SK-N-SH (cell line): ENCODE measurements around the gene SDHAF3. TPM values are rescaled to one million over a fixed set of nuclear protein-coding genes. Genes with fewer than 3 reads are reported as not detected.

Experiments used
- CTCF ChIA-PET: fragments of 300-600, 350-600 bp; formaldehyde crosslinking; extraction: SDS; loops from one replicate; lab custom pipeline; 2021; lab: Yijun Ruan, JAX
- POLR2A ChIA-PET: fragments of 350-600 bp; sonication (Branson Sonifier 250); formaldehyde crosslinking; extraction: SDS; loops from one replicate; lab custom pipeline; 2020; ENCODE audit warnings: antibody characterized with exemption, inconsistent platforms; lab: Yijun Ruan, JAX
- DNase-seq: peaks from one replicate; pipeline ENCODE4 v3.0.0; 2012
- H2AFZ ChIP-seq: fragments of 200-600 bp; sonication (generic); 2 replicates; pipeline ENCODE4 v1.8.1; 2016; ENCODE audit warnings: antibody characterized with exemption, mild to moderate bottlenecking, low read depth
- H3F3A ChIP-seq: fragments of 200-600 bp; sonication (generic); replicated peaks from 2 replicates; pipeline ENCODE3; 2016; ENCODE audit warnings: antibody characterized with exemption, mild to moderate bottlenecking; ENCODE audit not compliant: insufficient read depth
- H3K27ac ChIP-seq, 2 experiments: fragments of 200-500 bp in 1 of 2; fragments of 200-600 bp in 1 of 2; sonication (Bioruptor generic) in 1 of 2; sonication (generic), shearing (Covaris generic) in 1 of 2; 2 replicates each; pipeline versions ENCODE4 v1.5.1 to v1.6.1; 2014 to 2016; ENCODE audit warnings: low read depth in 2 of 2, inconsistent platforms in 1 of 2, low read length in 1 of 2, mild to moderate bottlenecking in 1 of 2, mixed read lengths in 1 of 2
- H3K27me3 ChIP-seq: fragments of 200-600 bp; sonication (generic), shearing (Covaris generic); 2 replicates; pipeline ENCODE4 v1.6.1; 2016; ENCODE audit warnings: mixed run types; ENCODE audit not compliant: insufficient read depth
- H3K36me3 ChIP-seq, 2 experiments: fragments of 200-500 bp in 1 of 2; fragments of 200-600 bp in 1 of 2; sonication (Bioruptor generic) in 1 of 2; sonication (generic) in 1 of 2; replicated peaks in 1 of 2; 2 replicates each; pipeline versions ENCODE3 to v1.5.1; 2014 to 2016; ENCODE audit warnings: low read length in 1 of 2, mild to moderate bottlenecking in 1 of 2; ENCODE audit not compliant: insufficient read depth in 2 of 2, control insufficient read depth in 1 of 2
- H3K4me1 ChIP-seq, 2 experiments: fragments of 200-500 bp in 1 of 2; fragments of 200-600 bp in 1 of 2; sonication (Bioruptor generic) in 1 of 2; sonication (generic), shearing (Covaris generic) in 1 of 2; 2 replicates each; pipeline versions ENCODE4 v1.5.1 to v1.6.1; 2014 to 2016; ENCODE audit warnings: low read depth in 1 of 2, low read length in 1 of 2, mixed run types in 1 of 2; ENCODE audit not compliant: insufficient read depth in 2 of 2, control insufficient read depth in 1 of 2
- H3K4me2 ChIP-seq: fragments of 200-600 bp; sonication (generic), shearing (Covaris generic); 2 replicates; pipeline ENCODE4 v1.6.1; 2017; ENCODE audit warnings: mixed run types
- H3K4me3 ChIP-seq, 2 experiments: fragments of 200-500 bp in 1 of 2; fragments of 200-600 bp in 1 of 2; sonication (Bioruptor generic) in 1 of 2; sonication (generic), shearing (Covaris generic) in 1 of 2; 2 replicates each; pipeline versions ENCODE4 v1.5.1 to v1.8.1; 2014 to 2016; ENCODE audit warnings: low read depth in 2 of 2, inconsistent platforms in 1 of 2, low read length in 1 of 2, mild to moderate bottlenecking in 1 of 2, mixed read lengths in 1 of 2, moderate library complexity in 1 of 2
- H3K79me2 ChIP-seq: fragments of 200-600 bp; sonication (generic); 2 replicates; pipeline ENCODE4 v1.8.1; 2017; ENCODE audit warnings: mild to moderate bottlenecking; ENCODE audit not compliant: insufficient read depth
- H3K9ac ChIP-seq: fragments of 200-600 bp; sonication (generic); 2 replicates; pipeline ENCODE4 v1.6.1; 2017; ENCODE audit warnings: mixed run types
- H3K9me2 ChIP-seq: fragments of 200-600 bp; sonication (generic); 2 replicates; pipeline ENCODE4 v1.6.1; 2017; ENCODE audit warnings: mixed run types
- H3K9me3 ChIP-seq: fragments of 200-600 bp; sonication (generic); 2 replicates; pipeline ENCODE4 v1.6.1; 2017; ENCODE audit warnings: mixed run types, mild to moderate bottlenecking, moderate library complexity
- H4K20me1 ChIP-seq: fragments of 200-600 bp; sonication (generic); 2 replicates; pipeline ENCODE4 v1.6.1; 2017; ENCODE audit warnings: mild to moderate bottlenecking, mixed run types; ENCODE audit not compliant: insufficient read depth
- ELF1 ChIP-seq: IDR thresholded peaks from 2 replicates; pipeline ENCODE4 v1.4.0; 2012
- EP300 ChIP-seq, 2 experiments: IDR thresholded peaks; 2 replicates each; pipeline versions ENCODE4 v1.4.0 to v1.6.1; 2012; ENCODE audit warnings: borderline replicate concordance in 1 of 2, low read depth in 1 of 2, low read length in 1 of 2
- FOXM1 ChIP-seq: IDR thresholded peaks from 2 replicates; pipeline ENCODE4 v1.4.0; 2012; ENCODE audit warnings: low read depth, mild to moderate bottlenecking
- GABPA ChIP-seq: IDR thresholded peaks from 2 replicates; pipeline ENCODE4 v1.4.0; 2012; ENCODE audit warnings: low read depth, mild to moderate bottlenecking
- GATA2 ChIP-seq: sonication (generic); formaldehyde crosslinking; IDR thresholded peaks from 2 replicates; pipeline ENCODE4 v1.5.0; 2020; ENCODE audit warnings: mild to moderate bottlenecking, missing genetic modification reagents
- MXI1 ChIP-seq: IDR thresholded peaks from 2 replicates; pipeline ENCODE4 v1.6.1; 2012; ENCODE audit warnings: mild to moderate bottlenecking, low read depth, low read length, improper control_type of control experiment
- RCOR1 ChIP-seq: fragments of 150-350 bp; IDR thresholded peaks from 2 replicates; pipeline ENCODE4 v1.6.1; 2017; ENCODE audit warnings: antibody characterized with exemption, low read length
- RFX5 ChIP-seq: IDR thresholded peaks from 2 replicates; pipeline ENCODE4 v1.6.1; 2012; ENCODE audit warnings: mild to moderate bottlenecking, improper control_type of control experiment, low read length
- RXRA ChIP-seq: IDR thresholded peaks from 2 replicates; pipeline ENCODE4 v1.4.0; 2012; ENCODE audit warnings: low read depth, mild to moderate bottlenecking, borderline replicate concordance
- SIN3A ChIP-seq: IDR thresholded peaks from 2 replicates; pipeline ENCODE4 v1.6.1; 2012; ENCODE audit warnings: low read depth, mild to moderate bottlenecking, low read length, moderate library complexity, borderline replicate concordance
- TCF12 ChIP-seq: IDR thresholded peaks from 2 replicates; pipeline ENCODE4 v1.4.0; 2012
- TEAD4 ChIP-seq: IDR thresholded peaks from 2 replicates; pipeline ENCODE4 v1.4.0; 2012; ENCODE audit warnings: mild to moderate bottlenecking, borderline replicate concordance; ENCODE audit not compliant: insufficient read depth
- YY1 ChIP-seq: IDR thresholded peaks from 2 replicates; pipeline ENCODE4 v1.4.0; 2012; ENCODE audit warnings: low read depth, mild to moderate bottlenecking
- WGBS: methylation state at CpG from one replicate; pipeline ENCODE4 v1.1.6; 2017; ENCODE audit warnings: low lambda C conversion rate; 5-methylcytosine and 5-hydroxymethylcytosine counted together
- polyA plus RNA-seq, 3 experiments: library from polyadenylated mRNA; depleted of rRNA; stranded (reverse); fragments of >200 nt; gene quantifications; 2 replicates each; pipeline ENCODE4 v1.2.3, GENCODE V29; 2012
- TF ChIP-seq, protein P1 (sequence below): IDR thresholded peaks from 2 replicates; pipeline ENCODE4 v1.4.0; 2012; ENCODE audit warnings: low read depth, borderline replicate concordance
- TF ChIP-seq, protein P2 (sequence below): IDR thresholded peaks from 2 replicates; pipeline ENCODE4 v1.4.0; 2012; ENCODE audit warnings: low read depth, borderline replicate concordance
- TF ChIP-seq, protein P3 (sequence below): fragments of 150-350 bp; IDR thresholded peaks from 2 replicates; pipeline ENCODE4 v1.6.1; 2017; ENCODE audit warnings: antibody characterized with exemption, low read length, low read depth, borderline replicate concordance
- TF ChIP-seq, protein P4 (sequence below): fragments of 150-350 bp; IDR thresholded peaks from 2 replicates; pipeline ENCODE4 v1.6.1; 2016; ENCODE audit warnings: mild to moderate bottlenecking, low read depth, low read length

SDHAF3 gene
- polyA plus RNA-seq, 1 of the 3 experiments (the other 2 are of a cell fraction), result 17.0 TPM

DNA sequence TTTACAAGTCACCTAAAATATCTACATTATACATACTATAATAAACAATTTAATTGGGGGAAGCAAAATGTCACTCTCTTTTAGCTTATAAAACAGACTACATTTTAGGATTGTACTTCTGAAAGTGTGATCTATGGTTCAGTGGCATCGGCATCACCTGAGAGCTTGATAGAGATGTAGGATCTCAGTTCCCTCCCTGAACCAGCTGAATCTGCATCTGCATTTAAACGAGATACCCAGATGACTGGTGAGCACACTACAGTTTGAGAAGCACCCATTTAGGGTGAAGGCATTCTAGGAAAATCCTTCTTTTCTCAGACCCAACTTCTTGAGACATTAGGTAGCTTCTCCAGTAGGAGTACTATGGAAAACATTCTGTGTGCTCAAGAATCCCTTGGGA is 21.5 kb upstream of the SDHAF3 start:
- Histone ChIP-seq H3K4me1 (no peaks in the 10 kb centered on the region), H4K20me1 (no peaks in the 10 kb centered on the region), H3K4me3 (no peak overlapping the region), H3F3A (no peaks in the 10 kb centered on the region), H3K27me3 (no peaks in the 10 kb centered on the region), H3K36me3 (no peaks in the 10 kb centered on the region), H3K79me2 (no peaks in the 10 kb centered on the region), H3K9me3 (no peaks in the 10 kb centered on the region), H3K9me2 (no peaks in the 10 kb centered on the region), H3K27ac (no peak overlapping the region), H3K9ac (no peak overlapping the region), H3K4me2 (no peak overlapping the region), H2AFZ (no peak overlapping the region)
- CTCF ChIA-PET, result interaction anchor here (1.0 to 6.5 kb wide), 5 partner anchors 10 to 1076 kb away, joined by 3 to 60 read pairs (median 7); no protein-coding TSS in a partner anchor
- 53% methylated on average over 2 of the region's 2 CpGs for whole genome bisulfite sequencing
- POLR2A ChIA-PET, result no interaction called here
- TF ChIP-seq TCF12, result no peak
- TF ChIP-seq, protein P1, sequence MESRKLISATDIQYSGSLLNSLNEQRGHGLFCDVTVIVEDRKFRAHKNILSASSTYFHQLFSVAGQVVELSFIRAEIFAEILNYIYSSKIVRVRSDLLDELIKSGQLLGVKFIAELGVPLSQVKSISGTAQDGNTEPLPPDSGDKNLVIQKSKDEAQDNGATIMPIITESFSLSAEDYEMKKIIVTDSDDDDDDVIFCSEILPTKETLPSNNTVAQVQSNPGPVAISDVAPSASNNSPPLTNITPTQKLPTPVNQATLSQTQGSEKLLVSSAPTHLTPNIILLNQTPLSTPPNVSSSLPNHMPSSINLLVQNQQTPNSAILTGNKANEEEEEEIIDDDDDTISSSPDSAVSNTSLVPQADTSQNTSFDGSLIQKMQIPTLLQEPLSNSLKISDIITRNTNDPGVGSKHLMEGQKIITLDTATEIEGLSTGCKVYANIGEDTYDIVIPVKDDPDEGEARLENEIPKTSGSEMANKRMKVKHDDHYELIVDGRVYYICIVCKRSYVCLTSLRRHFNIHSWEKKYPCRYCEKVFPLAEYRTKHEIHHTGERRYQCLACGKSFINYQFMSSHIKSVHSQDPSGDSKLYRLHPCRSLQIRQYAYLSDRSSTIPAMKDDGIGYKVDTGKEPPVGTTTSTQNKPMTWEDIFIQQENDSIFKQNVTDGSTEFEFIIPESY, result no peak
- TF ChIP-seq RFX5, result no peak
- TF ChIP-seq GATA2, result no peak
- TF ChIP-seq, protein P2, sequence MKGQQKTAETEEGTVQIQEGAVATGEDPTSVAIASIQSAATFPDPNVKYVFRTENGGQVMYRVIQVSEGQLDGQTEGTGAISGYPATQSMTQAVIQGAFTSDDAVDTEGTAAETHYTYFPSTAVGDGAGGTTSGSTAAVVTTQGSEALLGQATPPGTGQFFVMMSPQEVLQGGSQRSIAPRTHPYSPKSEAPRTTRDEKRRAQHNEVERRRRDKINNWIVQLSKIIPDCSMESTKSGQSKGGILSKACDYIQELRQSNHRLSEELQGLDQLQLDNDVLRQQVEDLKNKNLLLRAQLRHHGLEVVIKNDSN, result no peak
- DNase-seq, result no peak

DNA sequence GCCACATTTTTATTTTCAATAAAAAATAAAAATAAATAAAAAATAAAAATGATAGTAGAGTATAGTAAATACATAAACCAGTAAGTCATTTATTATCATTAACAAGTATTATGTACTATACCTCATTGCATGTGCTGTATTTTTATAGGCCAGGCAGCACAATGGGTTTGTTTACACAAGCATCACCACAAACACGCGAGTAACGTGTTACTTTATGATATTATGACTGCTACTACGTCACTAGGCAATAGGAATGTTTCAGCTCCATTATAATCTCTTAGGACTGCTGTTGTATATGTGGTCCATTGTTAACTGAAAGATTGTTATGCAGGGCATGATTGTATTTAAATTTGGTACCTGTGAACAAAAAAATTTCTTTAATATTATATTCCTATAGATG is 20.8 kb upstream of the SDHAF3 start:
- 68% methylated on average over 4 of the region's 4 CpGs for WGBS
- POLR2A ChIA-PET, result no interaction called here
- H2AFZ ChIP-seq, result no peak overlapping the region
- H3K9me3 ChIP-seq, result no peaks in the 10 kb centered on the region; the same call in 1 of the 2 replicates
- H3K79me2 ChIP-seq, result no peaks in the 10 kb centered on the region
- no peak overlapping the region for H3K4me2 ChIP-seq
- DNase-seq, result no peak
- CTCF ChIA-PET, result interaction anchor here (1.0 to 6.5 kb wide), 2 partner anchors 9 to 1076 kb away, joined by 3 to 60 read pairs; no protein-coding TSS in a partner anchor
- H3K27me3 ChIP-seq, result no peaks in the 10 kb centered on the region
- no peaks in the 10 kb centered on the region for H3F3A ChIP-seq
- H3K9me2 ChIP-seq, result no peaks in the 10 kb centered on the region
- H3K36me3 ChIP-seq, result no peaks in the 10 kb centered on the region
- no peaks in the 10 kb centered on the region for H3K4me1 ChIP-seq
- no peak overlapping the region for H3K27ac ChIP-seq
- H3K4me3 ChIP-seq, result no peak overlapping the region
- H3K9ac ChIP-seq, result no peak overlapping the region
- H4K20me1 ChIP-seq, result no peaks in the 10 kb centered on the region
- TF ChIP-seq RCOR1, result no peak
- TF ChIP-seq RFX5, result no peak
- TF ChIP-seq, protein P1, result no peak
- TF ChIP-seq, protein P3, sequence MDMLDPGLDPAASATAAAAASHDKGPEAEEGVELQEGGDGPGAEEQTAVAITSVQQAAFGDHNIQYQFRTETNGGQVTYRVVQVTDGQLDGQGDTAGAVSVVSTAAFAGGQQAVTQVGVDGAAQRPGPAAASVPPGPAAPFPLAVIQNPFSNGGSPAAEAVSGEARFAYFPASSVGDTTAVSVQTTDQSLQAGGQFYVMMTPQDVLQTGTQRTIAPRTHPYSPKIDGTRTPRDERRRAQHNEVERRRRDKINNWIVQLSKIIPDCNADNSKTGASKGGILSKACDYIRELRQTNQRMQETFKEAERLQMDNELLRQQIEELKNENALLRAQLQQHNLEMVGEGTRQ, result no peak
- TF ChIP-seq, protein P2, result no peak
- TF ChIP-seq, protein P4, sequence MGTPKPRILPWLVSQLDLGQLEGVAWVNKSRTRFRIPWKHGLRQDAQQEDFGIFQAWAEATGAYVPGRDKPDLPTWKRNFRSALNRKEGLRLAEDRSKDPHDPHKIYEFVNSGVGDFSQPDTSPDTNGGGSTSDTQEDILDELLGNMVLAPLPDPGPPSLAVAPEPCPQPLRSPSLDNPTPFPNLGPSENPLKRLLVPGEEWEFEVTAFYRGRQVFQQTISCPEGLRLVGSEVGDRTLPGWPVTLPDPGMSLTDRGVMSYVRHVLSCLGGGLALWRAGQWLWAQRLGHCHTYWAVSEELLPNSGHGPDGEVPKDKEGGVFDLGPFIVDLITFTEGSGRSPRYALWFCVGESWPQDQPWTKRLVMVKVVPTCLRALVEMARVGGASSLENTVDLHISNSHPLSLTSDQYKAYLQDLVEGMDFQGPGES, result no peak
- no peak for TF ChIP-seq EP300 (IDR thresholded peaks at IDR 0.05; ENCODE audit: borderline replicate concordance in 1 of 2, low read depth in 1 of 2, low read length in 1 of 2)
- TF ChIP-seq SIN3A, result no peak
- TF ChIP-seq GABPA, result no peak
- TF ChIP-seq TEAD4, result no peak
- TF ChIP-seq YY1, result no peak
- TF ChIP-seq TCF12, result no peak
- TF ChIP-seq ELF1, result no peak
- TF ChIP-seq FOXM1, result no peak
- TF ChIP-seq MXI1, result no peak
- no peak for TF ChIP-seq RXRA
